G401.6 (cell line): Measurements from ENCODE around the gene ZNF428.
"Not testable (repeated sequence)": the region's sequence is repeated elsewhere in the genome, so short reads cannot be mapped to it uniquely, and the experiment has no call there.

Experiments used
- FAIRE-seq: peaks from 2 replicates; lab custom pipeline; 2012; peaks lifted over from hg19 to GRCh38; lab: Jason Lieb, UNC

Gene ZNF428

GRCh38 chr19:43616954-43617353 lies 2.5 kb downstream of the ZNF428 start:
- FAIRE-seq: no peak

GRCh38 chr19:43616306-43616705 lies 3.1 kb downstream of the ZNF428 start:
- FAIRE-seq: no peak

- FAIRE-seq: no peak
These were observed 7.1 kb downstream of the ZNF428 start for GRCh38 chr19:43612374-43612773.

GRCh38 chr19:43611788-43612187 lies 7.6 kb downstream of the ZNF428 start, which contains the start of gene SRRM5:
Gene SRRM5, plus strand, starts transcription at chr19:43612088. Its CDS starts 34 bp downstream, at chr19:43612122.
- FAIRE-seq: no peak

GRCh38 chr19:43610493-43610892 lies 8.9 kb downstream of the ZNF428 start:
- FAIRE-seq: no peak

- FAIRE-seq: no peak
These were observed 9.6 kb downstream of the ZNF428 start for GRCh38 chr19:43609872-43610271.

GRCh38 chr19:43607238-43608205 lies 11.9 kb downstream of the ZNF428 start:
- FAIRE-seq: no peak

GRCh38 chr19:43606569-43607229 lies 12.7 kb downstream of the ZNF428 start:
- FAIRE-seq: no peak

GRCh38 chr19:43605875-43606568 lies 13.4 kb downstream of the ZNF428 start:
- no peak for FAIRE-seq

- not testable (repeated sequence) for FAIRE-seq
These were observed 19.1 kb downstream of the ZNF428 start for GRCh38 chr19:43600326-43600725.

GRCh38 chr19:43599635-43600295 lies 19.7 kb downstream of the ZNF428 start:
- no peak for FAIRE-seq

- FAIRE-seq: no peak
These were observed 20.8 kb downstream of the ZNF428 start for GRCh38 chr19:43598445-43599240.

- no peak for FAIRE-seq
These were observed 21.6 kb downstream of the ZNF428 start for GRCh38 chr19:43597876-43598275.

- FAIRE-seq: no peak
These were observed 22.5 kb downstream of the ZNF428 start for GRCh38 chr19:43596842-43597461.

GRCh38 chr19:43595999-43596841 lies 23.2 kb downstream of the ZNF428 start, which contains the start of the genes IRGQ and ZNF576:
Gene IRGQ, minus strand, starts transcription at chr19:43596134. Its CDS starts 796 bp downstream, at chr19:43595338.
Gene ZNF576, plus strand, starts transcription at chr19:43596595. Its CDS starts 514 bp downstream, at chr19:43597109.
- peak; percentile 99 for FAIRE-seq

- FAIRE-seq: no peak
These were observed 23.8 kb downstream of the ZNF428 start for GRCh38 chr19:43595605-43595998.

GRCh38 chr19:43594710-43595604 lies 24.5 kb downstream of the ZNF428 start:
- FAIRE-seq: no peak

GRCh38 chr19:43594081-43594697 lies 25.2 kb downstream of the ZNF428 start:
- FAIRE-seq: no peak
